NCI-H524 (cell line): ENCODE measurements around the gene PVALEF.
"Not testable (repeated sequence)": the region's sequence is repeated elsewhere in the genome, so short reads cannot be mapped to it uniquely, and the experiment has no call there.

Experiments
- DNase-seq, 2 experiments: peaks; one replicate each; lab custom pipeline; 2025; lab: John Stamatoyannopoulos, UW

Gene PVALEF

GRCh38 chr17:81219476-81220180 lies 54.3 kb downstream of the PVALEF start:
- no peak for DNase-seq

- DNase-seq = no peak
These were observed 56.1 kb downstream of the PVALEF start for GRCh38 chr17:81221371-81221841.

- DNase-seq = no peak
These were observed 56.7 kb downstream of the PVALEF start for GRCh38 chr17:81221842-81222619.

GRCh38 chr17:81222620-81222905 lies 57.3 kb downstream of the PVALEF start:
- no peak for DNase-seq

GRCh38 chr17:81222906-81223761 lies 57.8 kb downstream of the PVALEF start, which contains the start of gene CEP131:
Gene CEP131, minus strand, starts transcription at chr17:81222965. Its CDS starts 2,909 bp downstream, at chr17:81220056.
- DNase-seq = peak; percentile 100

- no peak for DNase-seq
These were observed 58.4 kb downstream of the PVALEF start for GRCh38 chr17:81223762-81224130.

- not testable (repeated sequence) for DNase-seq
These were observed 62.3 kb downstream of the PVALEF start for GRCh38 chr17:81227630-81228029.

GRCh38 chr17:81228420-81228819 lies 63.1 kb downstream of the PVALEF start:
- DNase-seq = no peak

GRCh38 chr17:81228834-81229665 lies 63.7 kb downstream of the PVALEF start:
- DNase-seq = no peak

- DNase-seq = no peak
These were observed 64.3 kb downstream of the PVALEF start for GRCh38 chr17:81229666-81229920.

GRCh38 chr17:81230043-81230820 lies 64.9 kb downstream of the PVALEF start:
- DNase-seq = no peak

- DNase-seq = no peak
These were observed 65.9 kb downstream of the PVALEF start for GRCh38 chr17:81231121-81231645.

GRCh38 chr17:81231766-81232581 lies 66.7 kb downstream of the PVALEF start:
- DNase-seq = no peak
